ENCODE measurements around the gene TMEM52B.

DNA sequence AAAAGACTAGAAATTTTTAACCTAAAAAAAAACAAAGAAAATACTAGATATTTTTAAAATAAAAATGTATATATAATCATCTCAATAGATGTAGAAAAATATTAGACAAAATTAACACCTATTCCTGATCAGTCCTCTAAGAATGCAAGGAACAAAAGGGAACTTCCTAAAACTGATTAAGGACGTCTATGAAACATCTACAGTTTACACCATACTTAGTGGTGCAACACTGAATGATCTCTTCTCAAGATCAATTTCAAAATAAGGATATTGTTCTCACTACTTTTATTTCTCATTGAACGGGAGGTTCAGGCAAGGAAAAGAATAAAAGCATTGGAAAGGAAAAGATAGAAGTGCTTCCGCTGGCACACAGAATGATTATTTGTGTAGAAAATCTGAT, 22.9 kb upstream of the TMEM52B start:
- no peak for TF ChIP-seq POLR2A (IDR thresholded peaks at IDR 0.05; ENCODE audit: low read depth, low read length)
- no peak for TF ChIP-seq POLR2AphosphoS5 (IDR thresholded peaks at IDR 0.05; ENCODE audit: low read depth, low read length)
- no peak for TF ChIP-seq SPI1 (IDR thresholded peaks at IDR 0.05; ENCODE audit: low read depth, low read length)
- TF ChIP-seq TAF1 (IDR thresholded peaks at IDR 0.05; ENCODE audit: low read depth, low read length): no peak
- no peak for TF ChIP-seq POU2F2 (IDR thresholded peaks at IDR 0.05; ENCODE audit: low read depth, low read length)
- TF ChIP-seq PAX5 (IDR thresholded peaks at IDR 0.05; ENCODE audit: insufficient read depth, low read length, severe bottlenecking): no peak
